Kidney (tissue), 14 donors: ENCODE measurements around the gene SOX5. TPM values are rescaled to one million over a fixed set of nuclear protein-coding genes. Genes with fewer than 3 reads are reported as not detected.

Experiments used
- DNase-seq, 5 donors: peaks; one replicate each; pipeline ENCODE4 v3.0.0-alpha.2; 2013 to 2020
- FAIRE-seq: peaks from 2 replicates; lab custom pipeline; 2012; peaks lifted over from hg19 to GRCh38; lab: Jason Lieb, UNC
- H3K27ac ChIP-seq, 2 donors: one replicate each; pipeline ENCODE4 v1.7.0; 2013; ENCODE audit warnings: low read depth in 2 of 2, low read length in 2 of 2, inconsistent platforms in 1 of 2
- H3K27me3 ChIP-seq: one replicate; pipeline ENCODE4 v1.7.1; 2013; ENCODE audit warnings: low read length, inconsistent platforms; ENCODE audit not compliant: control insufficient read depth, insufficient read depth
- H3K36me3 ChIP-seq, 3 donors: one replicate each; pipeline versions ENCODE4 v1.7.0 to v1.7.1; 2013; ENCODE audit warnings: low read length in 3 of 3, control low read depth in 1 of 3, inconsistent platforms in 1 of 3; ENCODE audit not compliant: insufficient read depth in 3 of 3, control insufficient read depth in 2 of 3
- H3K4me1 ChIP-seq, 3 donors: one replicate each; pipeline versions ENCODE4 v1.7.0 to v1.7.1; 2013; ENCODE audit warnings: low read length in 3 of 3, inconsistent platforms in 1 of 3, low read depth in 1 of 3; ENCODE audit not compliant: control insufficient read depth in 2 of 3, insufficient read depth in 2 of 3
- H3K4me3 ChIP-seq, 3 donors: one replicate each; pipeline versions ENCODE4 v1.7.0 to v1.8.1; 2013; ENCODE audit warnings: low read length in 3 of 3, control low read depth in 1 of 3, inconsistent platforms in 1 of 3
- H3K9ac ChIP-seq, 3 donors: one replicate each; pipeline versions ENCODE4 v1.7.0 to v1.7.1; 2013; ENCODE audit warnings: low read length in 3 of 3, control low read depth in 1 of 3, inconsistent platforms in 1 of 3
- H3K9me3 ChIP-seq, 3 donors: one replicate each; pipeline versions ENCODE4 v1.7.0 to v1.7.1; 2013; ENCODE audit warnings: low read length in 3 of 3, control low read depth in 1 of 3, inconsistent platforms in 1 of 3; ENCODE audit not compliant: control insufficient read depth in 2 of 3, insufficient read depth in 1 of 3
- intact Hi-C: fragments of 100-400 bp; cut with DNase I; formaldehyde crosslinking; loops from one replicate; pipeline ENCODE4 v1.11.1; 2022
- polyA plus RNA-seq: library from polyadenylated mRNA; stranded (reverse); fragments of 350-450 nt; fragmentation: Illumina TruSeq; extraction: RNeasy Lipid Tissue Mini Kit (QIAGEN cat#74804); gene quantifications from one replicate; pipeline ENCODE4 v1.2.3, GENCODE V29; 2014; ENCODE audit warnings: low read depth, low replicate concordance; ENCODE audit not compliant: insufficient read depth
- total RNA-seq: library from RNA; stranded (reverse); fragmentation: NEBNext Ultra II Directional; extraction: Animal tissue kit (Norgen Biotek cat#: 25700); gene quantifications from one replicate; pipeline ENCODE4 v1.2.1, GENCODE V29; 2021
- TF ChIP-seq, protein P1 (sequence below): IDR thresholded peaks from 3 replicates; pipeline ENCODE4 v1.5.1; 2012; ENCODE audit warnings: mild to moderate bottlenecking, moderate library complexity, borderline replicate concordance; ENCODE audit not compliant: insufficient read depth; ENCODE audit errors: extremely low read depth
- donor health status: control.
- donor health status: control.
- donor health status: control.
- donor health status: control.
- donor health status: control.
- donor health status: DM: yes; HTN: yes; CAD: no.
- donor health status: Normal renal cell carcinoma (clear cell type).

SOX5 gene
- total and polyA plus RNA-seq, 2 donors from 2014 or later: 0.54 to 10.8 TPM

DNA sequence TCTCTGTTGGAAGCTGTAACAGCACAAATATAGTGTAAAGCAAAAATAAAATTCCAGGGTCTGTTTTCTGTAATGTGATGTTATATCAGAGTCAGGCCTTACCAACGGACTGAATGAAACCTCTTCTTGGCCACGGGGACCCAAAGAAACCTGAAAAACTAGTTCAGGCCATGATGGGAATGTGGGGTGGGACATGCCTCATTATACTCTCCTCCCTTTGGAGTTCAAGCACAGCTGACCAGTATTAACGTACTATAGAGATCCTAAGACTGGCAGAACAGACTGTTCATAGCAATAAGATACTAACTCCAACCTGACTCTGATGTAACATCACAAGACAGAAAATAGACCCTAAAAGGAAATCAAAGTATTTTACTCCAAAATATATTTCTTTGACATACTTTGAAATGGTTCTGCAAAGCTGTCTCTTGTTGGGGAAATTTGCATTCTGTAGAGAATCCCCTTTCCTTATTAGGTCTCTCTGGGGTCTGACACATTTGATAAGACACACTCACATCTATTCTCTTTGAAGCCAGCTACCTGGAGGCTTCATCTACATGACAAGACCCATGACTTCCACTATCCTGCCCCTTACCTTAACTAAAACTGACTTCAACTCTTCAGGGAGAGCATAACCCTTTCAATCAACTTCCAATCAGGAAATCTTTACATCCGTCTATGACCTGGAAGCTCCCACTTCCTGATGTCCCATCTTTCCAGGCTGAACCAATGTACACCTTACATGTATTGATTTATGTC lies 444.6 kb downstream of the SOX5 start:
- Histone ChIP-seq H3K9me3 (no peaks in the 10 kb centered on the region), H3K36me3 (no peaks in the 10 kb centered on the region), H3K27me3 (no peaks in the 10 kb centered on the region), H3K4me1 (no peaks in the 10 kb centered on the region), H3K4me3 (no peak overlapping the region), H3K9ac (no peak overlapping the region), H3K27ac (no peak overlapping the region)
- intact Hi-C loops: no loop called here
- FAIRE-seq: no peak
- TF ChIP-seq, protein P1, sequence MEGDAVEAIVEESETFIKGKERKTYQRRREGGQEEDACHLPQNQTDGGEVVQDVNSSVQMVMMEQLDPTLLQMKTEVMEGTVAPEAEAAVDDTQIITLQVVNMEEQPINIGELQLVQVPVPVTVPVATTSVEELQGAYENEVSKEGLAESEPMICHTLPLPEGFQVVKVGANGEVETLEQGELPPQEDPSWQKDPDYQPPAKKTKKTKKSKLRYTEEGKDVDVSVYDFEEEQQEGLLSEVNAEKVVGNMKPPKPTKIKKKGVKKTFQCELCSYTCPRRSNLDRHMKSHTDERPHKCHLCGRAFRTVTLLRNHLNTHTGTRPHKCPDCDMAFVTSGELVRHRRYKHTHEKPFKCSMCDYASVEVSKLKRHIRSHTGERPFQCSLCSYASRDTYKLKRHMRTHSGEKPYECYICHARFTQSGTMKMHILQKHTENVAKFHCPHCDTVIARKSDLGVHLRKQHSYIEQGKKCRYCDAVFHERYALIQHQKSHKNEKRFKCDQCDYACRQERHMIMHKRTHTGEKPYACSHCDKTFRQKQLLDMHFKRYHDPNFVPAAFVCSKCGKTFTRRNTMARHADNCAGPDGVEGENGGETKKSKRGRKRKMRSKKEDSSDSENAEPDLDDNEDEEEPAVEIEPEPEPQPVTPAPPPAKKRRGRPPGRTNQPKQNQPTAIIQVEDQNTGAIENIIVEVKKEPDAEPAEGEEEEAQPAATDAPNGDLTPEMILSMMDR: no peak
- peak in 2 of 5 donors; percentile 2 to 5 for DNase-seq

DNA sequence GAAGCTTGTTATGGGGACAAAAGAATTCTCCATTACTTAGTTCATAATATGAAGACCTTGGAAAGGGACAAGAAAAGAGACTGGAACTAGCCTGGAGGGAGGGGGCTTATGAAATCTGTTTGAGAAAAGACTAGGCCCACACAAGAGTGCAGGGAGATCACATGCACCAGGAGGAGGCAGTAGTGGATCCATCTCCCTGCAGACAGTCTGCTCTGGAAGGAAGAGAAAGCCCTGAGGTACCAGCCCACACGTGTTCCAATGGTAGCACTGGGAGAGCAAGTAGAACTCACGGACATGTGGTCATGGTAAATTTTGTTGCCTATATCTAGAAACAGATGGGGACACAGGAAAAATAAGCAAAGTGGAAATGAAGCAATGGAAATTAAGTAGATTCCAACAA lies 445.4 kb downstream of the SOX5 start:
- FAIRE-seq: no peak
- no peaks in the 10 kb centered on the region for H3K4me1 ChIP-seq
- DNase-seq: no peak
- no peaks in the 10 kb centered on the region for H3K9me3 ChIP-seq
- H3K27ac ChIP-seq: no peak overlapping the region
- H3K27me3 ChIP-seq: no peaks in the 10 kb centered on the region
- H3K9ac ChIP-seq: no peak overlapping the region
- TF ChIP-seq, protein P1: no peak
- intact Hi-C loops: no loop called here
- no peak overlapping the region for H3K4me3 ChIP-seq
- H3K36me3 ChIP-seq: no peaks in the 10 kb centered on the region

DNA sequence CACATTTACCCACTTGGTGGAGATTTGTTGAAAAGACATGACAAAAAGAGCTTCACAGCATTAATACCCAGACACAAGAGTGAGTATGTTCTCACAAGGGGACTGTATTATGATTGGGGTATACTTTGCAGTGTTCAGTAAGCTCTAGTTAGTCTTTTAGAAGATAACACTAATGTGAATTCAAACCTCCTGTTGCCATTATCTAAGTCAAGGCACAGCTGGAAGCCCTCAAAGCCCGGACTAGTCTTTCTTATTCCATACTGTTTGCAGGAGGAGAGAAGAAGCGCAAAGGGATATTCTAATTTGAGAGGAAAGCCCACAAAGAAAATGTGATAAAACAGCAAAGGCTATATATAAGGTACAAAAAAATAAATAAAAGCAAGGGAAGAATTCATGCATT lies 445.9 kb downstream of the SOX5 start:
- H3K36me3 ChIP-seq: no peaks in the 10 kb centered on the region
- H3K4me3 ChIP-seq: no peak overlapping the region
- H3K9me3 ChIP-seq: peaks cover 0 to under 1% (median 0%) of the 10 kb centered on the region in 3 donors
- H3K27ac ChIP-seq: no peak overlapping the region
- no peak overlapping the region for H3K9ac ChIP-seq
- peak in 1 of 5 donors; percentile 1 for DNase-seq
- no peaks in the 10 kb centered on the region for H3K4me1 ChIP-seq
- no peaks in the 10 kb centered on the region for H3K27me3 ChIP-seq
- intact Hi-C loops: no loop called here
- TF ChIP-seq, protein P1: no peak
- FAIRE-seq: no peak
